SJCRH30 (cell line): ENCODE results near the gene TKFC. TPM values are rescaled to one million over a fixed set of nuclear protein-coding genes. Genes with fewer than 3 reads are reported as not detected.

Experiments used
- DNase-seq, 2 experiments: peaks; one replicate each; pipeline ENCODE4 v3.0.0-alpha.2; 2015 to 2020
- H3K27ac ChIP-seq: fragments of 250-450 bp; sonication (Bioruptor Pico); 2 replicates; pipeline ENCODE4 v1.5.1; 2020; ENCODE audit warnings: mild to moderate bottlenecking, moderate library complexity
- H3K27me3 ChIP-seq: fragments of 250-450 bp; sonication (Bioruptor Pico); 2 replicates; pipeline ENCODE4 v1.5.1; 2020; ENCODE audit warnings: mild to moderate bottlenecking, moderate library complexity
- H3K36me3 ChIP-seq: fragments of 250-450 bp; sonication (Bioruptor Pico); 2 replicates; pipeline ENCODE4 v1.5.1; 2020; ENCODE audit warnings: mild to moderate bottlenecking, moderate library complexity
- H3K4me1 ChIP-seq: fragments of 250-450 bp; sonication (Bioruptor Pico); 2 replicates; pipeline ENCODE4 v1.5.1; 2020; ENCODE audit warnings: mild to moderate bottlenecking, moderate library complexity
- H3K4me3 ChIP-seq: fragments of 250-450 bp; sonication (Bioruptor Pico); 2 replicates; pipeline ENCODE4 v1.5.1; 2020; ENCODE audit warnings: mild to moderate bottlenecking, moderate library complexity
- H3K9me3 ChIP-seq: fragments of 250-450 bp; sonication (Bioruptor Pico); replicated peaks from 2 replicates; pipeline ENCODE4 v1.5.1; 2020; ENCODE audit warnings: mild to moderate bottlenecking, moderate library complexity
- total RNA-seq: library from RNA; depleted of rRNA; stranded (reverse); fragments of >200 nt; shearing (Covaris generic); gene quantifications from 2 replicates; pipeline ENCODE4 v1.2.3, GENCODE V29; 2014

TKFC gene
- total RNA-seq, 1 experiment from 2014 or later = 17.7 TPM

DNA sequence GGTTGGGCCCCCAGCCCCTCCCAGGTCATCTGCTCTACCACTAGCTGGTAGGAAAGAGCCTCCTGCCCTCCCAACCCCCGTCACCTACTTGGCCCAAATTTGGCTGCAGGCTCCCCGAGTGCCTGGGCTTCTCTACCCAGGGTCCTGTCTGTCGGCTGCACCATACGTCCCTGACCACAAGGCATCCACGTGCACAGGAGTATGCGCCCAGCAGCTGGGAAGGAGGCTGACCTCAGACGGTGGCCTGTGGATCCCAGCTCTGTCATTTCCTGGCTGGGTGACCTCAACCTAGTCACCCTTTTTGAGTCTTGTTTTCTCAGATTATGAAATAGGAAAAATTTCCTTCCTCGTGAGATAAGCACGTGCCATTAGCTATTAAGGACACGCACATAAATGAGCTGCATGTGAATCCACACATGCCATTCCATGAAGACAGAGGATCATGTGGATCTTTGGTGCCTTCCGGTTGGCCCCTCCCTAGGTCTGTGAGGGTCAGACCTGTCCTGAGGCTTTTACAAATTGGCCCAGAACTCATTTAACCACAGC is 15.0 kb downstream of the TKFC start:
- H3K9me3 ChIP-seq = no peaks in the 10 kb centered on the region
- H3K27me3 ChIP-seq = no peaks in the 10 kb centered on the region
- peak in 1 of 2 experiments; percentile 23 for DNase-seq
- no peak overlapping the region for H3K4me3 ChIP-seq
- H3K4me1 ChIP-seq = no peaks in the 10 kb centered on the region
- no peak overlapping the region for H3K27ac ChIP-seq
- no peaks in the 10 kb centered on the region for H3K36me3 ChIP-seq

DNA sequence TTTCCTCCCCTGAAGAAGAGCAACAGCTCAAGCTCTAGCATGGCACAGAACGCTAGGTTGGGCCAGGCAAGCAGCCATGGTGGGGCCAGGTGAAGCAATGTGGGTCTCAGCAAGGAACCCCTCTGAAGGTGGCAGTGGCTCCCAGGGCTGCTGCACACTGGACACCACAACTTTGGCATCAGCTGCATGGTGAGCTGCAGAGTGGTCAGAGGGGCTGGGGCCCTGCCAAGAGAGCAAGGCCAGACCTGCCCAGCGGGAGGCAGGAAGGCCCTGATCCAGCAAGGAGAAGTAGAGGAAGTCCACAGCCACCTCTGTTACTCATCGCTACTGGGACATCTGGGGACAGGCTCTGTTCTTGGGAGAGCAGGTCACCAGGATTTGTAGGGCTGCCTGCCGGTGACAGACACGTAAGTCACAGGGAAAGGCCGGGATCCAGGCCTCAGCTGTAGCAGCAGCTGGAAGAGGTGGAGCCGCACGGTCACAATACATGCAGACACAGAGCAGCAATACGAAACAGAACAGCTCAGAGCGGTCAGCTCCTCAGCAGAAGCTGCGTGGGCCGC is 16.2 kb downstream of the TKFC start:
- Histone ChIP-seq H3K9me3 (no peaks in the 10 kb centered on the region), H3K4me1 (no peaks in the 10 kb centered on the region), H3K36me3 (no peaks in the 10 kb centered on the region), H3K27ac (no peak overlapping the region), H3K27me3 (no peaks in the 10 kb centered on the region), H3K4me3 (no peak overlapping the region)
- no peak for DNase-seq

DNA sequence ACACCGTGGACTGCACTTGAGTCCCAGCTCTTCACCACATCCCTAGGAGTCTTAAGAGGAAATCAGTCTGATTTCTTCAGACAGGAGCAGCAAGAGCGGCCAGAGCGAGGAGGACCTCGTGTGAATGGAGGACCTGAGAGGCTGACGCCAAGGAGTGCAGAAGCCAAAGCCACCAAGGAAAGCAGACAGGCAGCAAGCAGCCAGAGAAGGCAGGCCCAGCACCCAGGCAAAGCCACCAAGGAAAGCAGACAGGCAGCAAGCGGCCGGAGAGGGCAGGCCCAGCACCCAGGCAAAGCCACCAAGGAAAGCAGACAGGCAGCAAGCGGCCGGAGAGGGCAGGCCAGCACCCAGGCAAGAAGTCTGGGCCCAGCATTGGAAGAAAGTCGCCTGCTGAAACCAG is 16.9 kb downstream of the TKFC start:
- no peaks in the 10 kb centered on the region for H3K27me3 ChIP-seq
- DNase-seq = no peak
- H3K9me3 ChIP-seq = no peaks in the 10 kb centered on the region
- H3K27ac ChIP-seq = no peak overlapping the region
- no peak overlapping the region for H3K4me3 ChIP-seq
- no peaks in the 10 kb centered on the region for H3K4me1 ChIP-seq
- no peaks in the 10 kb centered on the region for H3K36me3 ChIP-seq

DNA sequence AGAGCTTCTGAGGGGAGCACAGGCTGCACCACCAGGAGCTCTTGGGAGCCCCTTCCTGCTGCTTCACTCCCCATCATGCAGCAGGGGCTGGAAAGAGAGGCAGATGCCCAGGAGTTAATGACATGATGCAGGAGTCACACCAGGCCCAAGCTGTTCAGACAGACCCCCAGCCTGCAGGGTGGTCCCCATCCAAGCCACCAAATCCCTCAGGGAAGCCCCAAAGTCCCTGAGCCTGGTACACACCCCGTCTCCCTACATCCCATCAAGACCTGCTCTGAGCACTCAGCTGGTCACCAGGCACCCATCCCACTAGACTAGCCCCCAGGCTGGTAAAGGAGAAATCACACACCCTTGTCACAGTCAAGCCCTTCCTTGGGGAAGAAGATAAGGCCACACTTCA is 17.3 kb downstream of the TKFC start:
- Histone ChIP-seq H3K27me3 (no peaks in the 10 kb centered on the region), H3K36me3 (no peaks in the 10 kb centered on the region), H3K4me3 (no peak overlapping the region), H3K27ac (no peak overlapping the region), H3K9me3 (no peaks in the 10 kb centered on the region), H3K4me1 (no peaks in the 10 kb centered on the region)
- DNase-seq = no peak

DNA sequence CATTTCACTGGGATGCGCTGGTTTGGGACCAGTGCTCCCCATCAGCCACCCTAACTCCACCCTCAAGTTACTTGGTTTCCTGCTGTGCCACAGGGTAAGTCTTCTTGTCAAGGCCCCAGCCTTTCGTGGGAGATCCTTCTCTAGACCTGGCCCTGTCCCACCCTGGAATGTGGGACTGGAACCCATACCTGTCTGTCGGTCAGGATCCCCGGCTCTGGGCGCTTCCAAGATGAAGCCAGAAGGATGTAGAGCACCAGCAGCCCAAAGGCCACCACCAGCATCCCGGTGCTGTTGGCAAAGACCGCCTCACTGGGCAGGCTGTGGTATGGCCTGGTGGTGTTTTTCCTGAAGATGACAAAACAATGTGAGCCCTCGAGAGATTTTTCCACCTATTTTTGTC is 17.8 kb downstream of the TKFC start:
- Histone ChIP-seq H3K27me3 (no peaks in the 10 kb centered on the region), H3K4me1 (no peaks in the 10 kb centered on the region), H3K4me3 (no peak overlapping the region), H3K36me3 (no peaks in the 10 kb centered on the region), H3K9me3 (no peaks in the 10 kb centered on the region), H3K27ac (no peak overlapping the region)
- DNase-seq = no peak

DNA sequence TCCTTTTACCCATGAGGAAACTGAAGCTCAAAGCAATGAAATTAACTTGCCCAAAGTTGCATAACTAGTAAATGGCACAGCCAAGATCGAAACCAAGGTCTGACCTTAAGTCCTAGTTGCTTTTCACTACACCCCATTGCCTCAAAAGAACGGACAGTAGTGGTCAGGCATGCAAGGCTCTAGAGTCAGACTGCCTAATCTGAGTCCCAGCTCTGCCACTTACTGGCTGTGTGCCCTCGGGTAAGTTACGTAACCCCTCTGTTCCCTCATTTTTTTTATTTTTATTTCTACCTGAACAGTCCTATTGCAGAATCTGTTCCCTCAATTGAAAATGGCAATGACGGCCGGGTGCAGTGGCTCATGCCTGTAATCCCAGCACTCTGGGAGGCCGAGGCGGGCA is 19.0 kb downstream of the TKFC start:
- H3K4me3 ChIP-seq = no peak overlapping the region
- no peaks in the 10 kb centered on the region for H3K36me3 ChIP-seq
- no peak for DNase-seq
- H3K27ac ChIP-seq = no peak overlapping the region
- H3K9me3 ChIP-seq = no peaks in the 10 kb centered on the region
- no peaks in the 10 kb centered on the region for H3K27me3 ChIP-seq
- no peaks in the 10 kb centered on the region for H3K4me1 ChIP-seq

DNA sequence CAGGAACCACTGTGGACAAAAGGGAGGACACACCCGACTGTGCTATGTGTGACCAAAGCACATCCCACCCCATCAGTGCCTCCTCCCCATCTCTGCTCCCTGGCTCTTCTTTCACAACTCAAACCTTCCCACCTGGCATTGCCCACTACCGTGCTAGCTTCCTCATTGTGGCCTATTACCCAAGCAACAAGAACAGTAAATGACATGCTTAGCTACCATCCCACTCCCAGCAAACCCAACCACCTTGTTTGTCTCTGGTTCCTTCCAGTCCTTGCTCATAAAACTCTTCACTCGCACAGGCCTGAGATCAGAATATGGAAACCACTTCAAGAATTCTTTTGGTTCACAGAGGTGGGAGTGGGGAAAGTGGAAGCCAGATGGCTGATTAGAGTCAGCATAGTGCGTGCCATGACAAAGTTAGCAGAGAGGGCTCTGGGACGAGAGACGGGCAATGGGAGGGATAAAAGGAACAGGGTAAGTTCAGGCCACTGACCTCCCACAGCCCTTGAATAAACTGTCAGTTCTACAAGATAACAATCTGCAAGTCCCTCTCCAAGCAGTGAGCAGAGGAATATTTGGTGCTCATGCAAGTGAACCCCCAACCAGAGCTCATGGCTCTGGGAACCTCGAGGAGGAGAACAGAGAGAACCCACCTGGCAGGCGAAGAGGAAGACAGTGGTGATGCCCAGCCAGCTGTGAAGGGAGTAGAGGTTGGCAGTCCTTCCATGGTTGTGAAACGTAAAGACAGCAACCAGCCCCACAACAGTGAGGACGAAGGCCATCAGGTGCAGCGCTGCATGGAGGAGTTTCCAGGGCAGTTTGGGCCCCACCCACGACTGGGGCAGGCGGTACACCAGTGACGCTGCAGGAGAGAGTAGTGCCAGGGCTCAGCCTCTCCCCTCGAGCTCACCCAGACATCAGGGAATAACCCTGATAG is 20.4 kb downstream of the TKFC start:
- H3K9me3 ChIP-seq = no peaks in the 10 kb centered on the region
- no peaks in the 10 kb centered on the region for H3K36me3 ChIP-seq
- DNase-seq = no peak
- H3K4me3 ChIP-seq = no peak overlapping the region
- no peak overlapping the region for H3K27ac ChIP-seq
- no peaks in the 10 kb centered on the region for H3K27me3 ChIP-seq
- no peaks in the 10 kb centered on the region for H3K4me1 ChIP-seq

DNA sequence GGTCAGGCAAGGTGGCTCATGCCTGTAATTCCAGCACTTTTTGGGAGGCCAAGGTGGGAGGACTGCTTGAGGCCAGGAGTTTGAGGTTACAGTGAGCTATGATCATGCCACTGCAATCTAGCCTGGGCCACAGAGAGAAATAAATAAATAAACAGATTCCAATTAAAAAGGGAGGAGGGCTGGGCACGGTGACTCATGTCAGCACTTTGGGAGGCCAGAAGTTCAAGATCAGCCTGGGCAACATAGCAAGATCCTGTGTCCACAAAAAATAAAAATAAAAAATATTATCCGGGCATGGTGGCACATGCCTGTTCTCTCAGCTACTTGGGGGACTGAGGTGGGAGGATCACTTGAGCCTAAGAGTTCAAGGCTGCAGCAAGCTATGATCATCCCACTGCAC is 21.2 kb downstream of the TKFC start:
- H3K27me3 ChIP-seq = no peaks in the 10 kb centered on the region
- H3K4me3 ChIP-seq = no peak overlapping the region
- no peaks in the 10 kb centered on the region for H3K9me3 ChIP-seq
- no peak for DNase-seq
- no peaks in the 10 kb centered on the region for H3K36me3 ChIP-seq
- H3K4me1 ChIP-seq = no peaks in the 10 kb centered on the region
- H3K27ac ChIP-seq = no peak overlapping the region

DNA sequence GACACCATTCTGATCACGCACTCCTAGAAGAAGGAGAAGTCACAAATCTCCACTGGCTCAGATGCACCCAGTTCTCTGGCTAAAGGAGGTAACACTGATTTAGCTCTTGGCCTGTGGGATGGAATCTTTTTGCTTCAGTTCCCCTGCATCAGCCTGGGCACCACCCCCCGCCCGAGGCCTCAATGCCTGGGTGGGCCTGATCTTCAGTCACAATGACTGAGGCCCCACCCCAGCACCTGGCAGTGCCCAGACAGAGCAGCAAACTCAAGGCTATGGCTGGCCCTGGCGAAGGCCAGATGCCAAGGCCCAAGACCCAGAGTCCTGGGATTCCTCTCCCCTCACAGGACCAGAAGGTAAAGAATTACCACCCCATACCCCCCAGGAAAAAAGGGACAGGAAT is 23.7 kb downstream of the TKFC start:
- Histone ChIP-seq H3K36me3 (no peaks in the 10 kb centered on the region), H3K4me1 (no peaks in the 10 kb centered on the region), H3K4me3 (no peak overlapping the region), H3K9me3 (no peaks in the 10 kb centered on the region), H3K27me3 (no peaks in the 10 kb centered on the region), H3K27ac (no peak overlapping the region)
- DNase-seq = no peak

DNA sequence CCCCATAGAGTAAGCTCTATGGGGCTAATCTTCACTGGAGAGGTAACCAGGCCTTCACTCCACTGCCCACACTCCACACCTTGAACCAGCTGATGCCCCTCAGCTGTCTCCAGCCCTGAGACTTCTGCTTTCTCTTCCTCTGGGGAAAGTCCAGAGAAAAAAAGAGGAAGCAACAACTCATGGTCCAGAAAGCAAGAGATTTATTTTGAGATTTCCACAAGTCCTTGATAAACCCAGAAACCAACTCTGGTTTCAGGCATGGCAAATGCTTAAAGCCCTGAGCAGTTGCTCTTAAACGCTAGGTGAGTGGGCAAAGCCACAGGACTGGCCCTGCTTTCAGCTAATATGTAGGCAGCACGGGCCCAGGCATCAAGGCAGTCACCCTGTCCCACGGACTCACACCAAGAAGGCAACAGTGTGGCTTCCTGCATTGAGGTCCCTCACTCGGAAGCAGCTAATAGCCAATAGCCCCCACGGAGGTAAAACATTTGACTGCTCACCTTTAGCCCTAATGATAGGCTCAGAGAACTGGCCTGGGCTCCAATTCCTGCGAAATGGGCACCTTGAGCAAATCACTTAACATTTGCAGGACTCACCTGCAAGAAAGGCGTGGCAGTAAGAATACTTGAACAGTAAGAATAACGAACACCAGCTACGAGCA is 24.3 kb downstream of the TKFC start:
- Histone ChIP-seq H3K27me3 (no peaks in the 10 kb centered on the region), H3K4me3 (no peak overlapping the region), H3K27ac (no peak overlapping the region), H3K36me3 (no peaks in the 10 kb centered on the region), H3K4me1 (no peaks in the 10 kb centered on the region), H3K9me3 (no peaks in the 10 kb centered on the region)
- DNase-seq = no peak

DNA sequence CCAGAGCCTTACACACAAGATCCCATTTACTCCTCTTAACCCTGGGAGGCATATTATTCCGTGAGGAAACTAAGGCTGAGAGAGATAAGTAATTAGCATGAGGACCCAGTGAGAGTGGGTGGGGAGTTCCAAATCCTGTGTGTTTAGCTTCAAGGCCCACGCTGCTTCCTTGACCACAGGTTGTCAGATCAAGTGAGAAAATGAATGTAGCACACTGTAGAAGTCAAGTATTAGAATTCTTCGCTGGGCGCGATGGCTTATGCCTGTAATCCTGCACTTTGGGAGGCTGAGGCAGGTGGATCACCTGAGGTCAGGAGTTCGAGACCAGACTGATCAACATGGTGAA is 24.8 kb downstream of the TKFC start:
- Histone ChIP-seq H3K27me3 (no peaks in the 10 kb centered on the region), H3K9me3 (no peaks in the 10 kb centered on the region), H3K36me3 (no peaks in the 10 kb centered on the region), H3K27ac (no peak overlapping the region), H3K4me3 (no peak overlapping the region), H3K4me1 (no peaks in the 10 kb centered on the region)
- no peak for DNase-seq

DNA sequence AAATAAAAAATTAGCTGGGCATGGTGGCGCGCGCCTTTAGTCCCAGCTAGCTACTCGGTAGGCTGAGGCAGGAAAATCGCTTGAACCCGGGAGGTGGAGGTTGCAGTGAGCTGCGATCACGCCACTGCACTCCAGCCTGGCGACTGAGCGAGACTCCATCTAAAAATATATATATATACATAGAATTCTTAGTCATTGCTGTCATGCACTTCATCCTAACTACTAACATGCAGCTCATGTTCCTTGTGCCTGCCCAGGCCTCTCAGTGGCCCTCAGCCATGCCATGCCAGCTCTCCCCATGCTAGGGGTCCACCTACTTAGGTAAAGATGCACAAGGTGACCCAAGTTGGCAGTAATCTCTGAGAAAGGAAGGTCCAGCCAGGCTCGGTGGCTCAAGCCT is 25.5 kb downstream of the TKFC start:
- no peaks in the 10 kb centered on the region for H3K9me3 ChIP-seq
- H3K27ac ChIP-seq = no peak overlapping the region
- H3K36me3 ChIP-seq = peaks cover 2% of the 10 kb centered on the region; the same call in 1 of the 2 replicates
- no peak overlapping the region for H3K4me3 ChIP-seq
- no peaks in the 10 kb centered on the region for H3K27me3 ChIP-seq
- no peaks in the 10 kb centered on the region for H3K4me1 ChIP-seq
- no peak for DNase-seq

DNA sequence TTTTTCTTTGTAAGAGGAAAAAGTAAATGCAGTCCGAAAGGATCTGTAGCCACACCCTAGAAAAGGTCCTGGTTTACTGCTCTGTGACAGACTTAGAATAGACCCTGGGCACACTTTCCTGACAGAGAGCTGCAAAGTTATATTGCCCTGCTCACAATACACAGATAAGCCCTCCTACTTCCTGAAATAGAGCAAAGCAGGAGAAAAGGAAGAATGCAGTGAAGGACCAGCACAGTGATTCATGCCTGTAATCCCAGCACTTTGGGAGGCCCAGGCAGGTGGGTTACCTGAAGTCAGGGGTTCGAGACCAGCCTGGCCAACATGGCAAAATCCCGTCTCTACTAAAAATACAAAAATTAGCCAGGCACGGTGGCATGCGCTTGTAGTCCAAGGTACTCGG is 26.5 kb downstream of the TKFC start:
- no peak overlapping the region for H3K4me3 ChIP-seq

DNA sequence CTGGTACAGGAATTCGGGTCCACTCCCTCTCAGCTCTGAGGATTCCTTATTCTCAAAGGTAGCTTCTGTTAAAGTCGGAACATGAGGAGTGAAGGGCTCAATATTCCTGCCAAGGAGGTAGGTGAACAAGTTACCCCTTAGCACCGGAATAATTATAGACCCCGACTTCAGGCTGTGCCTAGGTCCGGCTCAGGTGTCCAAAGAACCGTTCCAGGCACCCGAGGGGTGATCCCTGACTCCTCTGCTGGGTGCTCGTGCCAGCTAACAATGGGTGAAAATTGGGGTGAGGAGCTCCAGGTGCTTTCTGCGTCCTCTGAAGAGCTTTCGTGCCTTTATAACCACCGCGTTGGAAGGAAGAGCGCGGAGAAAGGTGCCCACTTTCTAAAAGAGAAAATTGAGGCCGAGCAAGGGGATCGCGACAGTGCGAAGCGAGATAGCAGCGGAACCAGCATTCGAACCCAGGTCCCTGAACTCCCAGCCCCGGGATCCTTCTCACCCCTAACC is 28.3 kb downstream of the TKFC start:
- Histone ChIP-seq H3K27me3 (no peaks in the 10 kb centered on the region), H3K27ac (peak overlapping the region; percentile 98), H3K4me3 (peak overlapping the region; percentile 83), H3K9me3 (no peaks in the 10 kb centered on the region), H3K36me3 (peaks cover 23% of the 10 kb centered on the region), H3K4me1 (no peaks in the 10 kb centered on the region)
- DNase-seq = no peak

More for the DNA sequence above, 26.5 kb downstream of the TKFC start:
- no peak for DNase-seq
- H3K27ac ChIP-seq = no peak overlapping the region
- H3K36me3 ChIP-seq = peaks cover 12% of the 10 kb centered on the region
- H3K4me1 ChIP-seq = no peaks in the 10 kb centered on the region
- no peaks in the 10 kb centered on the region for H3K9me3 ChIP-seq
- no peaks in the 10 kb centered on the region for H3K27me3 ChIP-seq
